GM10266 (cell line): ENCODE measurements around the gene CUL1.

Source experiments
- DNase-seq: peaks from one replicate; pipeline ENCODE4 v3.0.0; 2012; ENCODE audit errors: extremely low spot score
- CTCF ChIP-seq: IDR thresholded peaks from 2 replicates; pipeline ENCODE4 v1.5.1; 2012; ENCODE audit warnings: mild to moderate bottlenecking, low read depth; ENCODE audit not compliant: control insufficient read depth, insufficient read depth; ENCODE audit errors: missing control alignments

Gene CUL1

GRCh38 chr7:148782757-148783456 lies 84.2 kb downstream of the CUL1 start:
- no peak for DNase-seq
- TF ChIP-seq CTCF = no peak

GRCh38 chr7:148783801-148784527 lies 85.3 kb downstream of the CUL1 start:
- DNase-seq = no peak
- TF ChIP-seq CTCF = no peak

- TF ChIP-seq CTCF = no peak
- DNase-seq = no peak
Observed at GRCh38 chr7:148787571-148788295, 89.0 kb downstream of the CUL1 start.

GRCh38 chr7:148789220-148789619 lies 90.5 kb downstream of the CUL1 start:
- no peak for TF ChIP-seq CTCF
- DNase-seq = no peak

GRCh38 chr7:148790131-148790726 lies 91.5 kb downstream of the CUL1 start:
- DNase-seq = no peak
- no peak for TF ChIP-seq CTCF

- no peak for DNase-seq
- no peak for TF ChIP-seq CTCF
Observed at GRCh38 chr7:148790850-148791249, 92.1 kb downstream of the CUL1 start.

GRCh38 chr7:148791546-148791945 lies 92.8 kb downstream of the CUL1 start:
- DNase-seq = no peak
- TF ChIP-seq CTCF = no peak
